Measurements from ENCODE around the gene KCNIP4. TPM values are rescaled to one million over a fixed set of nuclear protein-coding genes. Genes with fewer than 3 reads are reported as not detected.

The KCNIP4 gene
- total and polyA plus RNA-seq, 2 donors (not counting 3 experiments of a cell fraction or from before 2014, with no cell fraction given): not detected

GRCh38 chr4:21973850-21974249 lies 25.3 kb upstream of the KCNIP4 start:
- intact Hi-C loops (cut with micrococcal nuclease): no loop called here
- Histone ChIP-seq H3K36me3 (ENCODE audit: control insufficient read depth in 2 of 2, extremely low read depth in 1 of 2, insufficient read depth in 2 of 2, low read length in 2 of 2) (no peaks in the 10 kb centered on the region), H4K20me1 (replicated peaks; ENCODE audit: control insufficient read depth, extremely low read depth, insufficient read depth, low read length) (no peaks in the 10 kb centered on the region), H3K4me3 (replicated peaks in 1 of 3; ENCODE audit: insufficient read depth in 1 of 3, low read depth in 1 of 3, low read length in 3 of 3) (no peak overlapping the region), H3K9me3 (replicated peaks; ENCODE audit: control insufficient read depth, insufficient read depth, low read length) (no peaks in the 10 kb centered on the region), H3K27me3 (ENCODE audit: control insufficient read depth in 2 of 2, insufficient read depth in 2 of 2, low read length in 2 of 2) (no peaks in the 10 kb centered on the region), H3K9me1 (replicated peaks; ENCODE audit: control insufficient read depth, extremely low read depth, insufficient read depth, low read length) (no peaks in the 10 kb centered on the region), H3K4me1 (ENCODE audit: control insufficient read depth, extremely low read depth, insufficient read depth, low read length) (no peaks in the 10 kb centered on the region), H3K4me2 (ENCODE audit: insufficient read depth, low read length) (no peak overlapping the region), H2AFZ (ENCODE audit: low read depth, low read length) (no peak overlapping the region), H3K9ac (replicated peaks; ENCODE audit: extremely low read depth, insufficient read depth, low read length) (no peak overlapping the region), H3K79me2 (ENCODE audit: control insufficient read depth, insufficient read depth, low read length) (no peaks in the 10 kb centered on the region), H3K27ac (ENCODE audit: insufficient read depth, low read depth, low read length) (no peak overlapping the region)
- ChIA-PET CTCF (no interaction called here), POLR2A (no interaction called here)
- FAIRE-seq: no peak
- no TSS peak for BruUV-seq (replicated peaks)
- no peak for DNase-seq (ENCODE audit: low read depth, low spot score)
- TF ChIP-seq POLR2AphosphoS5 (IDR thresholded peaks at IDR 0.05; ENCODE audit: insufficient read depth, low read depth, low read length) (no peak), MAX (IDR thresholded peaks at IDR 0.05; ENCODE audit: insufficient read depth, insufficient read length) (no peak), GATA2 (IDR thresholded peaks at IDR 0.05; ENCODE audit: insufficient read depth, insufficient read length, low read depth, low read length) (no peak), MYC (IDR thresholded peaks at IDR 0.05; ENCODE audit: low read depth, low read length) (no peak), EZH2 (IDR thresholded peaks at IDR 0.05; ENCODE audit: borderline replicate concordance, low read depth, low read length, severe bottlenecking) (no peak), CTCF (IDR thresholded peaks at IDR 0.05; ENCODE audit: extremely low read depth in 1 of 2, insufficient read depth in 1 of 2, low read depth in 1 of 2, low read length in 2 of 2) (no peak), JUN (IDR thresholded peaks at IDR 0.05; ENCODE audit: borderline replicate concordance, insufficient read depth, insufficient read length, low read depth) (no peak), FOS (IDR thresholded peaks at IDR 0.05; ENCODE audit: borderline replicate concordance, insufficient read depth, low read length) (no peak), POLR2A (IDR thresholded peaks at IDR 0.05; ENCODE audit: low read depth, low read length) (no peak)
- dilution Hi-C loops (cut with MboI; ENCODE audit: extremely low pct_ligation_motif_present, low sequenced_read_pairs): no loop called here

All from endothelial cell of umbilical vein (primary cell).